H1 (cell line): ENCODE measurements around the gene CEP104. TPM values are rescaled to one million over a fixed set of nuclear protein-coding genes. Genes with fewer than 3 reads are reported as not detected.

Experiments used
- CTCF ChIA-PET: fragments of 300-600 bp; sonication (Branson Sonifier 250); formaldehyde crosslinking; loops from one replicate; lab custom pipeline; 2021; ENCODE audit not compliant: partially characterized antibody; lab: Charles Lee
- POLR2A ChIA-PET: fragments of 300-600 bp; sonication (Branson Sonifier 250); formaldehyde crosslinking; loops from one replicate; lab custom pipeline; 2021; ENCODE audit warnings: inconsistent platforms; ENCODE audit not compliant: partially characterized antibody; lab: Charles Lee
- DNase-seq, 2 experiments: peaks; one replicate each; pipeline versions ENCODE4 v3.0.0 to v3.0.0-alpha.2; 2010 to 2022; ENCODE audit warnings: low spot score in 2 of 2, low read depth in 1 of 2, mixed read lengths in 1 of 2
- FAIRE-seq: peaks from 2 replicates; lab custom pipeline; 2011; peaks lifted over from hg19 to GRCh38; lab: Jason Lieb, UNC
- H2AFZ ChIP-seq: 2 replicates; pipeline ENCODE4 v1.8.1; 2012; ENCODE audit warnings: low read length, inconsistent platforms
- H2AK5ac ChIP-seq: 2 replicates; pipeline ENCODE4 v1.6.1; 2013; ENCODE audit warnings: low read depth, low read length
- H2BK120ac ChIP-seq: replicated peaks from 2 replicates; pipeline ENCODE3; 2013; ENCODE audit warnings: low read depth, low read length, inconsistent platforms
- H2BK12ac ChIP-seq: 2 replicates; pipeline ENCODE4 v1.6.1; 2013; ENCODE audit warnings: low read depth, low read length
- H2BK15ac ChIP-seq: 2 replicates; pipeline ENCODE4 v1.6.1; 2013; ENCODE audit warnings: low read length
- H2BK20ac ChIP-seq: 2 replicates; pipeline ENCODE4 v1.6.1; 2013; ENCODE audit warnings: low read length
- H2BK5ac ChIP-seq: 2 replicates; pipeline ENCODE4 v1.6.1; 2013; ENCODE audit warnings: low read depth, low read length
- H3K14ac ChIP-seq: 2 replicates; pipeline ENCODE4 v1.6.1; 2013; ENCODE audit warnings: inconsistent platforms; ENCODE audit not compliant: insufficient read length
- H3K18ac ChIP-seq: 2 replicates; pipeline ENCODE4 v1.6.1; 2013; ENCODE audit warnings: low read length; ENCODE audit errors: extremely low read depth
- H3K23ac ChIP-seq: 2 replicates; pipeline ENCODE4 v1.6.1; 2013; ENCODE audit warnings: inconsistent platforms; ENCODE audit not compliant: insufficient read length
- H3K23me2 ChIP-seq: 2 replicates; pipeline ENCODE4 v1.6.1; 2013; ENCODE audit warnings: low read depth, low read length
- H3K27ac ChIP-seq: 2 replicates; pipeline ENCODE4 v1.6.1; 2011; ENCODE audit warnings: low read depth, low read length, inconsistent platforms
- H3K27me3 ChIP-seq, 4 experiments: replicated peaks in 1 of 4; 1 replicate in 1 of 4; 2 replicates in 3 of 4; pipeline versions ENCODE4 v1.6.1 to v1.8.1; 2011 to 2013; ENCODE audit warnings: low read length in 3 of 4, mild to moderate bottlenecking in 3 of 4, inconsistent platforms in 2 of 4, mixed read lengths in 2 of 4, moderate library complexity in 1 of 4; ENCODE audit not compliant: control insufficient read depth in 3 of 4, insufficient read depth in 3 of 4; ENCODE audit errors: extremely low read depth in 1 of 4
- H3K36me3 ChIP-seq, 4 experiments: 2 replicates each; pipeline versions ENCODE4 v1.6.1 to v1.8.1; 2011 to 2013; ENCODE audit warnings: mild to moderate bottlenecking in 4 of 4, low read length in 3 of 4, moderate library complexity in 2 of 4, control low read depth in 1 of 4, inconsistent platforms in 1 of 4; ENCODE audit not compliant: insufficient read depth in 4 of 4, control insufficient read depth in 2 of 4
- H3K4ac ChIP-seq: replicated peaks from 2 replicates; pipeline ENCODE3; 2013; ENCODE audit warnings: low read length, low read depth, mixed read lengths, inconsistent platforms; ENCODE audit not compliant: insufficient read length
- H3K4me1 ChIP-seq, 4 experiments: replicated peaks in 1 of 4; 1 replicate in 1 of 4; 2 replicates in 3 of 4; pipeline versions ENCODE4 v1.6.1 to v1.8.1; 2011 to 2013; ENCODE audit warnings: low read length in 3 of 4, inconsistent platforms in 2 of 4, mixed read lengths in 1 of 4; ENCODE audit not compliant: insufficient read depth in 4 of 4, control insufficient read depth in 3 of 4
- H3K4me2 ChIP-seq, 2 experiments: 2 replicates each; pipeline versions ENCODE4 v1.6.1 to v1.8.1; 2011 to 2013; ENCODE audit warnings: low read depth in 2 of 2, low read length in 2 of 2, control low read depth in 1 of 2, inconsistent platforms in 1 of 2, mild to moderate bottlenecking in 1 of 2; ENCODE audit not compliant: insufficient read depth in 1 of 2
- H3K4me3 ChIP-seq, 4 experiments: fragments of 200-600, 300-600 bp in 1 of 4; sonication (generic), shearing (Covaris generic), sonication (Bioruptor Twin) in 1 of 4; 2 replicates each; pipeline versions ENCODE4 v1.5.1 to v1.8.1; 2011 to 2016; ENCODE audit warnings: low read length in 4 of 4, low read depth in 3 of 4, control low read depth in 2 of 4, inconsistent platforms in 2 of 4, mild to moderate bottlenecking in 2 of 4, mixed read lengths in 1 of 4, moderate library complexity in 1 of 4; ENCODE audit not compliant: insufficient read depth in 2 of 4; ENCODE audit errors: extremely low read depth in 1 of 4
- H3K56ac ChIP-seq: replicated peaks from 2 replicates; pipeline ENCODE3; 2013; ENCODE audit warnings: low read depth, mild to moderate bottlenecking, mixed read lengths, low read length, inconsistent platforms; ENCODE audit not compliant: insufficient read length
- H3K79me1 ChIP-seq: 2 replicates; pipeline ENCODE4 v1.6.1; 2013; ENCODE audit warnings: low read depth, low read length, control low read depth
- H3K79me2 ChIP-seq, 2 experiments: 2 replicates each; pipeline versions ENCODE4 v1.6.1 to v1.8.1; 2012 to 2013; ENCODE audit warnings: low read length in 2 of 2, mild to moderate bottlenecking in 2 of 2, inconsistent platforms in 1 of 2; ENCODE audit not compliant: insufficient read depth in 2 of 2, control insufficient read depth in 1 of 2
- H3K9ac ChIP-seq, 4 experiments: replicated peaks in 1 of 4; 1 replicate in 1 of 4; 2 replicates in 3 of 4; pipeline versions ENCODE4 v1.6.1 to v1.8.1; 2011 to 2013; ENCODE audit warnings: low read depth in 3 of 4, low read length in 3 of 4, control low read depth in 2 of 4, mild to moderate bottlenecking in 2 of 4, moderate library complexity in 2 of 4, inconsistent platforms in 1 of 4; ENCODE audit errors: extremely low read depth in 1 of 4
- H3K9me3 ChIP-seq, 2 experiments: 2 replicates each; pipeline versions ENCODE4 v1.6.1 to v1.8.1; 2012 to 2013; ENCODE audit warnings: mild to moderate bottlenecking in 2 of 2, moderate library complexity in 2 of 2, control low read depth in 1 of 2, inconsistent platforms in 1 of 2, low read depth in 1 of 2, low read length in 1 of 2, mixed read lengths in 1 of 2; ENCODE audit not compliant: insufficient read depth in 2 of 2
- H4K20me1 ChIP-seq, 2 experiments: replicated peaks in 1 of 2; 2 replicates each; pipeline versions ENCODE3 to v1.8.1; 2011 to 2013; ENCODE audit warnings: inconsistent platforms in 2 of 2, low read length in 2 of 2, mild to moderate bottlenecking in 1 of 2; ENCODE audit not compliant: insufficient read depth in 2 of 2, control insufficient read depth in 1 of 2
- H4K5ac ChIP-seq: 2 replicates; pipeline ENCODE4 v1.6.1; 2013; ENCODE audit warnings: low read length, low read depth, mixed read lengths, inconsistent platforms; ENCODE audit not compliant: insufficient read length
- H4K8ac ChIP-seq: 2 replicates; pipeline ENCODE4 v1.8.0; 2013; ENCODE audit warnings: mild to moderate bottlenecking, moderate library complexity, low read length, inconsistent platforms; ENCODE audit not compliant: insufficient read depth; ENCODE audit errors: extremely low read depth
- H4K91ac ChIP-seq: replicated peaks from 2 replicates; pipeline ENCODE3; 2013; ENCODE audit warnings: low read length, mixed read lengths, inconsistent platforms; ENCODE audit not compliant: insufficient read length
- BCL11A ChIP-seq, 2 experiments: IDR thresholded peaks; one replicate each; pipeline ENCODE4 v1.6.1; 2011; ENCODE audit warnings: low read depth in 2 of 2, low read length in 2 of 2, mild to moderate bottlenecking in 2 of 2
- CREB1 ChIP-seq: IDR thresholded peaks from 2 replicates; pipeline ENCODE4 v1.6.1; 2012; ENCODE audit warnings: inconsistent platforms
- GTF2F1 ChIP-seq: IDR thresholded peaks from 2 replicates; pipeline ENCODE4 v1.6.1; 2012; ENCODE audit warnings: low read depth, low read length, improper control_type of control experiment, borderline replicate concordance
- HDAC6 ChIP-seq: IDR thresholded peaks from one replicate; pipeline ENCODE4 v1.7.1; 2012; ENCODE audit warnings: low read depth, mild to moderate bottlenecking, inconsistent platforms, low read length, moderate library complexity
- RNF2 ChIP-seq: fragments of 200-900, 300-1000 bp; sonication (generic); IDR thresholded peaks from 2 replicates; pipeline ENCODE4 v1.7.1; 2016; ENCODE audit warnings: borderline replicate concordance, low read depth, mild to moderate bottlenecking, antibody characterized with exemption, low read length; ENCODE audit not compliant: poor library complexity, severe bottlenecking; ENCODE audit errors: missing control alignments
- WGBS, 2 experiments: shearing (Covaris generic) in 1 of 2; methylation state at CpG; one replicate each; pipeline versions ENCODE4 v1.1.6 to v1.1.7; 2013 to 2015; ENCODE audit warnings: low lambda C conversion rate in 2 of 2, mixed read lengths in 2 of 2, inconsistent platforms in 1 of 2, low coverage in 1 of 2, missing lambda C conversion rate in 1 of 2; ENCODE audit not compliant: insufficient replicate concordance in 2 of 2, insufficient coverage in 1 of 2, insufficient read length in 1 of 2; ENCODE audit errors: extremely low coverage in 1 of 2, missing lambda C conversion rate in 1 of 2; 5-methylcytosine and 5-hydroxymethylcytosine counted together
- polyA plus RNA-seq, 7 experiments: library from polyadenylated mRNA; depleted of rRNA in 3 of 7; stranded (reverse) in 5 of 7; unstranded in 2 of 7; fragments of >200 nt in 5 of 7; fragments of 200-250 nt in 2 of 7; gene quantifications; 1 replicate in 5 of 7; 2 replicates in 1 of 7; 4 replicates in 1 of 7; pipeline versions ENCODE4 v1.2.1 to v1.2.3, GENCODE V29; 2011 to 2013; ENCODE audit warnings: missing spikeins in 2 of 7, mixed read lengths in 2 of 7
- total RNA-seq: library from RNA; stranded (reverse); fragmentation: NEBNext Ultra II Directional; extraction: Animal tissue kit (Norgen Biotek cat#: 25700); gene quantifications from 2 replicates; pipeline ENCODE4 v1.2.1, GENCODE V29; 2021

The CEP104 gene
- total and polyA plus RNA-seq, 2 of the 8 experiments (the other 6 are each of a cell fraction or from before 2014, with no cell fraction given), result 8.0 to 43.9 TPM

DNA sequence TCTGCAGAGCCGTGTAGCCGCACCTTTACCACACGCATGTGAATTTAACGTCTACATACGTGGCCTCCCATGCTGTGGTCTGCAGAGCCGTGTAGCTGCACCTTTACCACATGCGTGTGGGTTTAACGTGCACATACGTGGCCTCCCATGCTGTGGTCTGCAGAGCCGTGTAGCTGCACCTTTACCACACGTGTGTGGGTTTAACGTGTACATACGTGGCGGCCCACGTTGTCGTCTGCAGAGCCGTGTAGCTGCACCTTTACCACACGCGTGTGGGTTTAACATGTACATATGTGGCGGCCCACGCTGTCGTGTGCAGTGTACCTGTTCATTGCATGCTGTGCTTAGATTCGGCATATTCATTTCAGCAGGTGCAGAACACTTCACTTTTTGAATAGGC, 17.7 kb upstream of the CEP104 start:
- no peak overlapping the region for H2BK15ac ChIP-seq
- H4K5ac ChIP-seq, result no peak overlapping the region
- H3K4ac ChIP-seq, result no peak overlapping the region
- peaks cover 0 to 5% (median 1%) of the 10 kb centered on the region in 4 experiments; a peak in 4 of 8 replicates for H3K36me3 ChIP-seq
- CTCF ChIA-PET, result no interaction called here
- POLR2A ChIA-PET, result interaction anchor here (0.7 kb wide), 1 partner anchor 224 kb away, joined by 5 read pairs; no protein-coding TSS in a partner anchor
- H3K4me1 ChIP-seq, result no peaks in the 10 kb centered on the region
- no peaks in the 10 kb centered on the region for H3K23me2 ChIP-seq
- H3K4me3 ChIP-seq, result no peak overlapping the region
- no peak for FAIRE-seq
- no peak overlapping the region for H3K18ac ChIP-seq
- H2BK12ac ChIP-seq, result no peak overlapping the region
- no peak overlapping the region for H3K56ac ChIP-seq
- DNase-seq, result no peak
- H2BK5ac ChIP-seq, result no peak overlapping the region
- no peak overlapping the region for H2AK5ac ChIP-seq
- no peak overlapping the region for H4K8ac ChIP-seq
- H2BK20ac ChIP-seq, result no peak overlapping the region
- H3K9me3 ChIP-seq, result peaks cover 0 to 9% of the 10 kb centered on the region in 2 experiments; a peak in 2 of 4 replicates
- no peak overlapping the region for H3K27ac ChIP-seq
- no peaks in the 10 kb centered on the region for H3K79me1 ChIP-seq
- H2BK120ac ChIP-seq, result no peak overlapping the region
- H3K27me3 ChIP-seq, result no peaks in the 10 kb centered on the region
- H3K79me2 ChIP-seq, result no peaks in the 10 kb centered on the region
- no peak overlapping the region for H3K14ac ChIP-seq
- no peak overlapping the region for H3K23ac ChIP-seq
- H3K4me2 ChIP-seq, result no peak overlapping the region
- no peak for TF ChIP-seq RNF2
- TF ChIP-seq HDAC6, result no peak
- no peak for TF ChIP-seq CREB1
- no peak for TF ChIP-seq BCL11A (IDR thresholded peaks at IDR 0.05; ENCODE audit: low read depth in 2 of 2, low read length in 2 of 2)
- no peak for TF ChIP-seq GTF2F1
- TF ChIP-seq, all 59 proteins: peak for 0
- Histone ChIP-seq H2AFZ (no peak overlapping the region), H4K20me1 (no peaks in the 10 kb centered on the region), H3K9ac (no peak overlapping the region), H4K91ac (no peak overlapping the region)
- whole genome bisulfite sequencing, 2 experiments, result 89% methylated on average over 23 of the region's 23 CpGs; no CpG with 5 or more reads in 1 of the 2 experiments
